K562 (cell line): ENCODE data around the gene TMEM107. TPM values are rescaled to one million over a fixed set of nuclear protein-coding genes. Genes with fewer than 3 reads are reported as not detected.

Experiments
- ARID2 ChIP-seq: fragments of 450-650 bp; IDR thresholded peaks from 2 replicates; pipeline ENCODE4 v1.6.1; 2017; ENCODE audit warnings: antibody characterized with exemption, mild to moderate bottlenecking
- CBX8 ChIP-seq: fragments of 200-600 bp; sonication (generic); IDR thresholded peaks from 2 replicates; pipeline ENCODE4 v1.6.1; 2012; ENCODE audit warnings: borderline replicate concordance, mixed run types, low read depth, mild to moderate bottlenecking, moderate library complexity, mixed read lengths, low read length, control low read depth, inconsistent platforms; ENCODE audit not compliant: poor library complexity, severe bottlenecking; ENCODE audit errors: extremely low read depth
- DNMT1 ChIP-seq: fragments of 450-650 bp; IDR thresholded peaks from 2 replicates; pipeline ENCODE4 v1.6.1; 2016; ENCODE audit warnings: antibody characterized with exemption, mild to moderate bottlenecking
- ETV1 ChIP-seq: fragments of 450-650 bp; conservative IDR thresholded peaks from 2 replicates; pipeline ENCODE4 v1.6.1; 2016; ENCODE audit warnings: missing genetic modification characterization, control low read depth, low read depth, missing compliant biosample characterization
- HOXB6 ChIP-seq: fragments of 250-450 bp; sonication (Bioruptor Pico); IDR thresholded peaks from 2 replicates; pipeline ENCODE4 v1.5.1; 2022; ENCODE audit warnings: mild to moderate bottlenecking, borderline replicate concordance
- KLF13 ChIP-seq: fragments of 450-650 bp; IDR thresholded peaks from 2 replicates; pipeline ENCODE4 v1.6.1; 2016; ENCODE audit warnings: missing genetic modification characterization, low read depth, mild to moderate bottlenecking, missing compliant biosample characterization, moderate library complexity, borderline replicate concordance
- KLF16 ChIP-seq: IDR thresholded peaks from 2 replicates; pipeline ENCODE4 v1.6.1; 2016; ENCODE audit warnings: antibody characterized with exemption
- MAX ChIP-seq: sonication (generic); formaldehyde crosslinking; IDR thresholded peaks from 2 replicates; pipeline ENCODE4 v1.9.0; 2022; ENCODE audit warnings: mild to moderate bottlenecking, missing genetic modification reagents
- POLR3G ChIP-seq: IDR thresholded peaks from 2 replicates; pipeline ENCODE4 v1.6.1; 2011; ENCODE audit not compliant: insufficient read length, insufficient replicate concordance; ENCODE audit errors: extremely low read depth
- RHOXF2B ChIP-seq: fragments of 250-450 bp; sonication (Bioruptor Pico); conservative IDR thresholded peaks from 2 replicates; pipeline ENCODE4 v1.5.1; 2021
- THRB ChIP-seq: fragments of 450-650 bp; formaldehyde crosslinking; conservative IDR thresholded peaks from 2 replicates; pipeline ENCODE4 v1.4.0; 2022; ENCODE audit warnings: mild to moderate bottlenecking, missing genetic modification characterization
- ZNF445 ChIP-seq: fragments of 250-450 bp; sonication (Bioruptor Pico); IDR thresholded peaks from 2 replicates; pipeline ENCODE4 v1.4.0; 2020; ENCODE audit warnings: low read depth, mild to moderate bottlenecking, moderate library complexity
- polyA plus RNA-seq, 8 experiments: library from polyadenylated mRNA; depleted of rRNA in 4 of 8; stranded (reverse) in 5 of 8; unstranded in 3 of 8; fragments of >200 nt; fragmentation: Nextera tagmentation in 2 of 8; fragmentation: Illumina TruSeq in 1 of 8; extraction: Ambion mirVana in 2 of 8; extraction: Trizol in 1 of 8; gene quantifications; 2 replicates each; pipeline versions ENCODE4 v1.2.1 to v1.2.3, GENCODE V29; 2011 to 2014; ENCODE audit warnings: inconsistent platforms in 1 of 8, missing spikeins in 1 of 8
- total RNA-seq, 7 experiments: library from RNA; depleted of rRNA in 6 of 7; stranded (reverse); fragments of >200 nt in 6 of 7; fragmentation: Illumina TruSeq in 2 of 7; extraction: Trizol in 2 of 7; gene quantifications; 2 replicates each; pipeline versions ENCODE4 v1.2.1 to v1.2.3, GENCODE V29; 2011 to 2021; ENCODE audit warnings: low replicate concordance in 1 of 7
- TF ChIP-seq, protein P1 (sequence below): fragments of 450-650 bp; IDR thresholded peaks from 2 replicates; pipeline ENCODE4 v1.6.1; 2016; ENCODE audit warnings: mild to moderate bottlenecking, moderate library complexity

The TMEM107 gene
- total and polyA plus RNA-seq, 9 of the 15 experiments (the other 6 are each of a cell fraction or from before 2014, with no cell fraction given) = 7.1 to 26.2 (median 16.9) TPM

GRCh38 chr17:8122924-8123694 is 53.1 kb downstream of the TMEM107 start (continued):
- TF ChIP-seq MAX (CRISPR knock-in tag) = peak; percentile 84
- TF ChIP-seq ARID2 = no peak
- TF ChIP-seq DNMT1 = no peak
- no peak for TF ChIP-seq CBX8
- no peak for TF ChIP-seq RHOXF2B
- TF ChIP-seq KLF13 (tag) = no peak
- TF ChIP-seq KLF16 = no peak
- TF ChIP-seq ETV1 = no peak
- no peak for TF ChIP-seq HOXB6
- TF ChIP-seq ZNF445 = no peak
- TF ChIP-seq, protein P1, sequence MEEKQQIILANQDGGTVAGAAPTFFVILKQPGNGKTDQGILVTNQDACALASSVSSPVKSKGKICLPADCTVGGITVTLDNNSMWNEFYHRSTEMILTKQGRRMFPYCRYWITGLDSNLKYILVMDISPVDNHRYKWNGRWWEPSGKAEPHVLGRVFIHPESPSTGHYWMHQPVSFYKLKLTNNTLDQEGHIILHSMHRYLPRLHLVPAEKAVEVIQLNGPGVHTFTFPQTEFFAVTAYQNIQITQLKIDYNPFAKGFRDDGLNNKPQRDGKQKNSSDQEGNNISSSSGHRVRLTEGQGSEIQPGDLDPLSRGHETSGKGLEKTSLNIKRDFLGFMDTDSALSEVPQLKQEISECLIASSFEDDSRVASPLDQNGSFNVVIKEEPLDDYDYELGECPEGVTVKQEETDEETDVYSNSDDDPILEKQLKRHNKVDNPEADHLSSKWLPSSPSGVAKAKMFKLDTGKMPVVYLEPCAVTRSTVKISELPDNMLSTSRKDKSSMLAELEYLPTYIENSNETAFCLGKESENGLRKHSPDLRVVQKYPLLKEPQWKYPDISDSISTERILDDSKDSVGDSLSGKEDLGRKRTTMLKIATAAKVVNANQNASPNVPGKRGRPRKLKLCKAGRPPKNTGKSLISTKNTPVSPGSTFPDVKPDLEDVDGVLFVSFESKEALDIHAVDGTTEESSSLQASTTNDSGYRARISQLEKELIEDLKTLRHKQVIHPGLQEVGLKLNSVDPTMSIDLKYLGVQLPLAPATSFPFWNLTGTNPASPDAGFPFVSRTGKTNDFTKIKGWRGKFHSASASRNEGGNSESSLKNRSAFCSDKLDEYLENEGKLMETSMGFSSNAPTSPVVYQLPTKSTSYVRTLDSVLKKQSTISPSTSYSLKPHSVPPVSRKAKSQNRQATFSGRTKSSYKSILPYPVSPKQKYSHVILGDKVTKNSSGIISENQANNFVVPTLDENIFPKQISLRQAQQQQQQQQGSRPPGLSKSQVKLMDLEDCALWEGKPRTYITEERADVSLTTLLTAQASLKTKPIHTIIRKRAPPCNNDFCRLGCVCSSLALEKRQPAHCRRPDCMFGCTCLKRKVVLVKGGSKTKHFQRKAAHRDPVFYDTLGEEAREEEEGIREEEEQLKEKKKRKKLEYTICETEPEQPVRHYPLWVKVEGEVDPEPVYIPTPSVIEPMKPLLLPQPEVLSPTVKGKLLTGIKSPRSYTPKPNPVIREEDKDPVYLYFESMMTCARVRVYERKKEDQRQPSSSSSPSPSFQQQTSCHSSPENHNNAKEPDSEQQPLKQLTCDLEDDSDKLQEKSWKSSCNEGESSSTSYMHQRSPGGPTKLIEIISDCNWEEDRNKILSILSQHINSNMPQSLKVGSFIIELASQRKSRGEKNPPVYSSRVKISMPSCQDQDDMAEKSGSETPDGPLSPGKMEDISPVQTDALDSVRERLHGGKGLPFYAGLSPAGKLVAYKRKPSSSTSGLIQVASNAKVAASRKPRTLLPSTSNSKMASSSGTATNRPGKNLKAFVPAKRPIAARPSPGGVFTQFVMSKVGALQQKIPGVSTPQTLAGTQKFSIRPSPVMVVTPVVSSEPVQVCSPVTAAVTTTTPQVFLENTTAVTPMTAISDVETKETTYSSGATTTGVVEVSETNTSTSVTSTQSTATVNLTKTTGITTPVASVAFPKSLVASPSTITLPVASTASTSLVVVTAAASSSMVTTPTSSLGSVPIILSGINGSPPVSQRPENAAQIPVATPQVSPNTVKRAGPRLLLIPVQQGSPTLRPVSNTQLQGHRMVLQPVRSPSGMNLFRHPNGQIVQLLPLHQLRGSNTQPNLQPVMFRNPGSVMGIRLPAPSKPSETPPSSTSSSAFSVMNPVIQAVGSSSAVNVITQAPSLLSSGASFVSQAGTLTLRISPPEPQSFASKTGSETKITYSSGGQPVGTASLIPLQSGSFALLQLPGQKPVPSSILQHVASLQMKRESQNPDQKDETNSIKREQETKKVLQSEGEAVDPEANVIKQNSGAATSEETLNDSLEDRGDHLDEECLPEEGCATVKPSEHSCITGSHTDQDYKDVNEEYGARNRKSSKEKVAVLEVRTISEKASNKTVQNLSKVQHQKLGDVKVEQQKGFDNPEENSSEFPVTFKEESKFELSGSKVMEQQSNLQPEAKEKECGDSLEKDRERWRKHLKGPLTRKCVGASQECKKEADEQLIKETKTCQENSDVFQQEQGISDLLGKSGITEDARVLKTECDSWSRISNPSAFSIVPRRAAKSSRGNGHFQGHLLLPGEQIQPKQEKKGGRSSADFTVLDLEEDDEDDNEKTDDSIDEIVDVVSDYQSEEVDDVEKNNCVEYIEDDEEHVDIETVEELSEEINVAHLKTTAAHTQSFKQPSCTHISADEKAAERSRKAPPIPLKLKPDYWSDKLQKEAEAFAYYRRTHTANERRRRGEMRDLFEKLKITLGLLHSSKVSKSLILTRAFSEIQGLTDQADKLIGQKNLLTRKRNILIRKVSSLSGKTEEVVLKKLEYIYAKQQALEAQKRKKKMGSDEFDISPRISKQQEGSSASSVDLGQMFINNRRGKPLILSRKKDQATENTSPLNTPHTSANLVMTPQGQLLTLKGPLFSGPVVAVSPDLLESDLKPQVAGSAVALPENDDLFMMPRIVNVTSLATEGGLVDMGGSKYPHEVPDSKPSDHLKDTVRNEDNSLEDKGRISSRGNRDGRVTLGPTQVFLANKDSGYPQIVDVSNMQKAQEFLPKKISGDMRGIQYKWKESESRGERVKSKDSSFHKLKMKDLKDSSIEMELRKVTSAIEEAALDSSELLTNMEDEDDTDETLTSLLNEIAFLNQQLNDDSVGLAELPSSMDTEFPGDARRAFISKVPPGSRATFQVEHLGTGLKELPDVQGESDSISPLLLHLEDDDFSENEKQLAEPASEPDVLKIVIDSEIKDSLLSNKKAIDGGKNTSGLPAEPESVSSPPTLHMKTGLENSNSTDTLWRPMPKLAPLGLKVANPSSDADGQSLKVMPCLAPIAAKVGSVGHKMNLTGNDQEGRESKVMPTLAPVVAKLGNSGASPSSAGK = peak; percentile 87
- TF ChIP-seq POLR3G = no peak
- TF ChIP-seq THRB (CRISPR knock-in tag) = no peak
